Mesendoderm (in vitro differentiated cells): Measurements from ENCODE around the gene RNF141.

ENCODE experiments used
- DNase-seq: peaks from one replicate; pipeline ENCODE4 v3.0.0; 2013
- H2AK5ac ChIP-seq: 2 replicates; pipeline ENCODE4 v1.6.1; 2013; ENCODE audit warnings: low read length, inconsistent platforms
- H2BK120ac ChIP-seq: 2 replicates; pipeline ENCODE4 v1.6.1; 2013; ENCODE audit warnings: low read depth, mild to moderate bottlenecking, low read length, moderate library complexity, mixed read lengths
- H2BK15ac ChIP-seq: replicated peaks from 2 replicates; pipeline ENCODE4 v1.6.1; 2013; ENCODE audit warnings: low read depth, mild to moderate bottlenecking, moderate library complexity
- H2BK5ac ChIP-seq: 2 replicates; pipeline ENCODE4 v1.6.1; 2013; ENCODE audit warnings: low read length, inconsistent platforms
- H3K18ac ChIP-seq: 2 replicates; pipeline ENCODE4 v1.6.1; 2013; ENCODE audit warnings: mild to moderate bottlenecking, low read length, mixed read lengths
- H3K23ac ChIP-seq: one replicate; pipeline ENCODE4 v1.6.1; 2013; ENCODE audit warnings: low read length
- H3K27ac ChIP-seq: 2 replicates; pipeline ENCODE4 v1.5.1; 2013; ENCODE audit warnings: low read depth, mild to moderate bottlenecking, inconsistent platforms, low read length, moderate library complexity
- H3K27me3 ChIP-seq: 2 replicates; pipeline ENCODE4 v1.6.1; 2013; ENCODE audit warnings: low read length, control low read depth, mild to moderate bottlenecking, inconsistent platforms; ENCODE audit not compliant: insufficient read depth, poor library complexity
- H3K36me3 ChIP-seq: 2 replicates; pipeline ENCODE4 v1.6.1; 2013; ENCODE audit warnings: low read length, inconsistent platforms; ENCODE audit not compliant: control insufficient read depth, insufficient read depth
- H3K4ac ChIP-seq: one replicate; pipeline ENCODE4 v1.6.1; 2013; ENCODE audit warnings: low read depth, mild to moderate bottlenecking, low read length, moderate library complexity
- H3K4me1 ChIP-seq: 2 replicates; pipeline ENCODE4 v1.6.1; 2013; ENCODE audit warnings: low read depth, low read length, inconsistent platforms; ENCODE audit not compliant: control insufficient read depth
- H3K4me2 ChIP-seq: 2 replicates; pipeline ENCODE4 v1.6.1; 2013; ENCODE audit warnings: low read length
- H3K4me3 ChIP-seq: 2 replicates; pipeline ENCODE4 v1.5.1; 2013; ENCODE audit warnings: mild to moderate bottlenecking, low read length
- H3K56ac ChIP-seq: one replicate; pipeline ENCODE4 v1.6.1; 2013; ENCODE audit warnings: low read length
- H3K79me1 ChIP-seq: 2 replicates; pipeline ENCODE4 v1.6.1; 2013; ENCODE audit warnings: low read length, inconsistent platforms
- H3K79me2 ChIP-seq: 2 replicates; pipeline ENCODE4 v1.6.1; 2013; ENCODE audit warnings: mild to moderate bottlenecking, low read length; ENCODE audit not compliant: control insufficient read depth, insufficient read depth
- H3K9ac ChIP-seq: 2 replicates; pipeline ENCODE4 v1.6.1; 2013; ENCODE audit warnings: low read length, inconsistent platforms
- H4K5ac ChIP-seq: one replicate; pipeline ENCODE4 v1.6.1; 2013; ENCODE audit warnings: low read length
- H4K8ac ChIP-seq: one replicate; pipeline ENCODE4 v1.6.1; 2013; ENCODE audit warnings: low read depth, mild to moderate bottlenecking, control low read depth, low read length, moderate library complexity
- WGBS: extraction: QIAGEN DNeasy Blood & Tissue Kit; methylation state at CpG from one replicate; pipeline ENCODE4 v1.1.7; 2013; ENCODE audit warnings: low lambda C conversion rate, missing lambda C conversion rate; ENCODE audit not compliant: insufficient coverage; ENCODE audit errors: extremely low coverage; 5-methylcytosine and 5-hydroxymethylcytosine counted together

Gene RNF141

DNA sequence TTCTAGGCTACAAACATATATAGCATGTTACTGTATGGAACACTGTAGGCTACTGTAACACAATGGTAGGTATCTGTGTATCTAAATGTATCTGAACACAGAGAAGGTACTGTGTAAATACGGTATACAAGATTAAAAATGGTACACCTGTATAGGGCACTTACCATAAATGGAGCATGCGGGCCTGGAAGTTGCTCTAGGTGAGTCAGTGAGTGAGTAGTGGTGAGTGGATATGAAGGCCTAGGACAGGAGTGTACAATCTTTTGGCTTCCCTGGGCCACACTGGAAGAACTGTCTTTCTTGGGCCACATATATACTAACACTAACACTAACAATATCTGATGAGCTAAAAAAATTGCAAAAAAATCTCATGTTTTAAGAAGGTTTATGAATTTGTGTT lies 21.4 kb downstream of the RNF141 start:
- H2BK120ac ChIP-seq = no peak overlapping the region
- H3K4me1 ChIP-seq = no peaks in the 10 kb centered on the region
- no peak overlapping the region for H3K56ac ChIP-seq
- H3K18ac ChIP-seq = no peak overlapping the region
- H3K79me2 ChIP-seq = no peaks in the 10 kb centered on the region
- H4K8ac ChIP-seq = no peak overlapping the region
- H3K23ac ChIP-seq = no peak overlapping the region
- no peaks in the 10 kb centered on the region for H3K36me3 ChIP-seq
- H2BK5ac ChIP-seq = no peak overlapping the region
- no peak overlapping the region for H2AK5ac ChIP-seq
- no peaks in the 10 kb centered on the region for H3K79me1 ChIP-seq
- no peak overlapping the region for H3K27ac ChIP-seq
- H2BK15ac ChIP-seq = no peak overlapping the region
- H3K4me2 ChIP-seq = no peak overlapping the region
- H4K5ac ChIP-seq = no peak overlapping the region
- no peaks in the 10 kb centered on the region for H3K27me3 ChIP-seq
- WGBS = no CpG with 5 or more reads among the region's 2 CpGs
- H3K9ac ChIP-seq = no peak overlapping the region
- DNase-seq = no peak
- no peak overlapping the region for H3K4ac ChIP-seq
- H3K4me3 ChIP-seq = no peak overlapping the region

DNA sequence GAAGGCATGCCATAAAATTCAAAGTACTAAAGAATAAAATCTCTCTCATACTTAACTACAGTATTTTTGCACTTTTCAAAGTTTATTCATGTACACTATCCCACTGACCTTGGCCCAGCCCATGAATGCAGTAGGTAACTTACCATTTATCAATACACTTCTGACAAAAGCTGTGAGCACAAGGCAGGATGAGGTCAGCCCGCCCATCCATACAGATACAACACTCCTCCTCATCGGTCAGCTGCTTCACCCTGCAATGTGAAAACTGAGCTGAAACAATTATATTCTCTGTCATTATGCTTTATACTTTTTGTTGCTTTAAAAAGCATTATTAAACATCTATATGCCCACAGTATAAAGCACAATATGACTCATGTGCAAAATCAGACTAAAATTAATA lies 22.1 kb downstream of the RNF141 start:
- H3K4ac ChIP-seq = no peak overlapping the region
- no peak overlapping the region for H2BK5ac ChIP-seq
- no peaks in the 10 kb centered on the region for H3K27me3 ChIP-seq
- no peak overlapping the region for H4K8ac ChIP-seq
- H2AK5ac ChIP-seq = no peak overlapping the region
- no peak overlapping the region for H2BK15ac ChIP-seq
- no peaks in the 10 kb centered on the region for H3K79me1 ChIP-seq
- no CpG with 5 or more reads among the region's 2 CpGs for WGBS
- no peaks in the 10 kb centered on the region for H3K4me1 ChIP-seq
- no peak for DNase-seq
- no peaks in the 10 kb centered on the region for H3K79me2 ChIP-seq
- no peak overlapping the region for H2BK120ac ChIP-seq
- no peak overlapping the region for H3K56ac ChIP-seq
- no peak overlapping the region for H3K18ac ChIP-seq
- H3K23ac ChIP-seq = no peak overlapping the region
- H4K5ac ChIP-seq = no peak overlapping the region
- no peak overlapping the region for H3K9ac ChIP-seq
- H3K4me2 ChIP-seq = no peak overlapping the region
- no peaks in the 10 kb centered on the region for H3K36me3 ChIP-seq
- H3K27ac ChIP-seq = no peak overlapping the region
- H3K4me3 ChIP-seq = no peak overlapping the region

DNA sequence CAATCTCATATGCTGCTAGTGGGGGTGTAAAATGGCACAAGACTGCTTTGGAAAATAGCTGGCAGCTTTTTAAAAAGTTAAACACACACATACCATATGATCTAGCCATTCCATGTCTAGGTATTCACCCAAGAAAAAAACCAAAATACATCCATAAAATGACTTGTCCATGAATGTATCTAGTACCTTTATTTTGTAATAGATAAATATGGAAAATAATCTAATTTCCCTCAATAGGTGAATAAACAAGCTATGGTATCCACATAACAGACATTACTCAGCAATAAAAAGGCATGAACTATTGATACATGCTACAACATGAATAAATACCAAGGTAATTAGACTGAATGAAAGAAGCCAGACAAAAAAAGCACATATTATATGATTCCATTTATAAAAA lies 22.9 kb downstream of the RNF141 start:
- no peak overlapping the region for H2AK5ac ChIP-seq
- no peak overlapping the region for H3K23ac ChIP-seq
- no peak overlapping the region for H3K56ac ChIP-seq
- no peak overlapping the region for H3K4ac ChIP-seq
- H3K27me3 ChIP-seq = no peaks in the 10 kb centered on the region
- H2BK5ac ChIP-seq = no peak overlapping the region
- no peak overlapping the region for H4K8ac ChIP-seq
- no peaks in the 10 kb centered on the region for H3K36me3 ChIP-seq
- H3K79me2 ChIP-seq = no peaks in the 10 kb centered on the region
- H3K4me1 ChIP-seq = no peaks in the 10 kb centered on the region
- H2BK15ac ChIP-seq = no peak overlapping the region
- no peaks in the 10 kb centered on the region for H3K79me1 ChIP-seq
- no peak overlapping the region for H3K9ac ChIP-seq
- H3K4me2 ChIP-seq = no peak overlapping the region
- no peak overlapping the region for H4K5ac ChIP-seq
- no peak for DNase-seq
- no peak overlapping the region for H2BK120ac ChIP-seq
- H3K4me3 ChIP-seq = no peak overlapping the region
- H3K18ac ChIP-seq = no peak overlapping the region
- H3K27ac ChIP-seq = no peak overlapping the region

DNA sequence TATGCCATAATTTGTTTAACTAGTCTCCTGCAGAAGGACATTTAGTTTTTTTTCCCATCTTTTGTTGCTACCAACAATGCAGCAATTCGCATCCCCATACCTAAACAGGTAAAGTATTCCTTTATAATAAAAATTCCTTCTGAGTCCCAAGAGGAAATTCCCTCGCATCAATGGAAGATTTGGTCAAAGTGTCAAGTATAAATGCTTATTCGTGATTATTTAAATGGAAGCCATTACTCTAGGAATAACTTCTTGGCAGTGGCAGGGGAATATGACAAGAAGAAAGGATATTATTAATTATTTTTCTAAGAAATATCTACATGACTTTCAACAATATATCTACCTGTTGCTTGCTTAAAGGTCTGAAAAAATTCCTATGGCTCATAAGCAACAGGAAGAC lies 25.6 kb downstream of the RNF141 start:
- H3K79me2 ChIP-seq = no peaks in the 10 kb centered on the region
- H3K4me1 ChIP-seq = no peaks in the 10 kb centered on the region
- H3K79me1 ChIP-seq = no peaks in the 10 kb centered on the region
- H3K27ac ChIP-seq = no peak overlapping the region
- no peak overlapping the region for H2BK5ac ChIP-seq
- H3K9ac ChIP-seq = no peak overlapping the region
- H4K5ac ChIP-seq = no peak overlapping the region
- WGBS = no CpG with 5 or more reads among the region's 3 CpGs
- H3K18ac ChIP-seq = no peak overlapping the region
- no peak overlapping the region for H4K8ac ChIP-seq
- H3K27me3 ChIP-seq = no peaks in the 10 kb centered on the region
- no peak overlapping the region for H2AK5ac ChIP-seq
- H3K23ac ChIP-seq = no peak overlapping the region
- no peak overlapping the region for H2BK15ac ChIP-seq
- H3K4me3 ChIP-seq = no peak overlapping the region
- H3K4me2 ChIP-seq = no peak overlapping the region
- no peaks in the 10 kb centered on the region for H3K36me3 ChIP-seq
- H2BK120ac ChIP-seq = no peak overlapping the region
- no peak overlapping the region for H3K4ac ChIP-seq
- DNase-seq = no peak
- no peak overlapping the region for H3K56ac ChIP-seq

DNA sequence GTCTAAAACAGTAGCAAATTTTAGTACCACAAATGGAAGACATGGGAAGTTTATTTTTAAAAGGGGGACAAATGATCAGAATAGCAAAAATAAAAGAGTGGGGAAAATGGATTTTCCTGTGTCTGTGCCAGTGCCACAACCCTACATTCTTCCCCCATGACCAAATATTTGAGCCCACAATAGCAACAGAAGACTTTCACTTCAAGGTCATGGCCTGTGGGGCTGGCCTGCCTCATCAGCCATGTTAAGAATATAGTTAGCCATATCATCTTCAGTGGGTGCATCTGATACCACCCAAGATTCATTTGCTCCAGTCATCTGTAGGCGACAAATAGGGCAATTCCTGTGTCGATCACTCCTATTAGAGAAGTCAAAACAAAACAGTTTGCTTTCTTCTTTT lies 26.3 kb downstream of the RNF141 start:
- Histone ChIP-seq H4K5ac (no peak overlapping the region), H3K36me3 (no peaks in the 10 kb centered on the region), H3K27ac (no peak overlapping the region), H3K4me2 (no peak overlapping the region), H3K27me3 (no peaks in the 10 kb centered on the region), H4K8ac (no peak overlapping the region), H3K56ac (no peak overlapping the region), H2BK15ac (no peak overlapping the region), H3K18ac (no peak overlapping the region), H3K79me2 (no peaks in the 10 kb centered on the region), H2AK5ac (no peak overlapping the region), H3K4me3 (no peak overlapping the region), H3K23ac (no peak overlapping the region), H3K79me1 (no peaks in the 10 kb centered on the region), H3K4me1 (no peaks in the 10 kb centered on the region), H3K4ac (no peak overlapping the region), H2BK5ac (no peak overlapping the region), H2BK120ac (no peak overlapping the region), H3K9ac (no peak overlapping the region)
- DNase-seq = no peak
- WGBS = no CpG with 5 or more reads among the region's 2 CpGs

DNA sequence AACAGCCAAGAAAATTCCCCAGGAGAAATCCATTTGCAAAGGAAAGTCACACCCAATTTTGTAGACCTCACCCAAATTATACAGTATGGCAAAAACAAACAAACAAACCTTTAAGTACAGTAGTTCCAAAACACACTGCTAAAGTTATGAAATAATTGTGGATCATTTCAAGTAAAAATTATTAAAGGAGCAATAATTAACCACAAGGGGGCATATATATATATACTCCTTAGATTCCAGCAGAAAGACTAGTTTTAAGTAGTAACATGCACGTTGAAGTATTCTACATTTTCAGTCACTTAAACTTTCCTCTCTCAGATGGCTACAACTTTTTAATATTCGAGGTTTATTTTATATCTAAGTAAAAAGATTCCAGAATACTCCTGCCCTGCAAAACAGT lies 26.8 kb downstream of the RNF141 start:
- no peaks in the 10 kb centered on the region for H3K79me2 ChIP-seq
- WGBS = no CpG with 5 or more reads among the region's 2 CpGs
- no peak overlapping the region for H3K4me2 ChIP-seq
- no peak overlapping the region for H4K5ac ChIP-seq
- no peak overlapping the region for H3K23ac ChIP-seq
- DNase-seq = no peak
- H2BK5ac ChIP-seq = no peak overlapping the region
- no peak overlapping the region for H3K27ac ChIP-seq
- no peak overlapping the region for H3K4me3 ChIP-seq
- no peaks in the 10 kb centered on the region for H3K4me1 ChIP-seq
- H3K9ac ChIP-seq = no peak overlapping the region
- no peak overlapping the region for H4K8ac ChIP-seq
- H3K36me3 ChIP-seq = no peaks in the 10 kb centered on the region
- no peak overlapping the region for H2AK5ac ChIP-seq
- H3K18ac ChIP-seq = no peak overlapping the region
- no peaks in the 10 kb centered on the region for H3K79me1 ChIP-seq
- no peak overlapping the region for H3K56ac ChIP-seq
- H2BK120ac ChIP-seq = no peak overlapping the region
- H2BK15ac ChIP-seq = no peak overlapping the region
- H3K27me3 ChIP-seq = no peaks in the 10 kb centered on the region
- H3K4ac ChIP-seq = no peak overlapping the region
